Gastrocnemius medialis (tissue), 4 donors: ENCODE measurements around the gene DZIP1L.

Source experiments
- CTCF ChIP-seq, 5 experiments: fragments of 450-650 bp in 3 of 5; fragments of 200-600 bp in 2 of 5; sonication (generic) in 2 of 5; IDR thresholded peaks in 4 of 5; conservative IDR thresholded peaks in 1 of 5; 1 replicate in 4 of 5; 2 replicates in 1 of 5; pipeline ENCODE4 v1.5.1; 2016 to 2019; ENCODE audit warnings: antibody characterized with exemption in 5 of 5, mild to moderate bottlenecking in 3 of 5, moderate library complexity in 3 of 5
- POLR2A ChIP-seq, 2 donors: fragments of 450-650 bp; IDR thresholded peaks; one replicate each; pipeline ENCODE4 v1.6.1; 2017; ENCODE audit warnings: antibody characterized with exemption in 2 of 2, mild to moderate bottlenecking in 2 of 2, moderate library complexity in 2 of 2

DNA sequence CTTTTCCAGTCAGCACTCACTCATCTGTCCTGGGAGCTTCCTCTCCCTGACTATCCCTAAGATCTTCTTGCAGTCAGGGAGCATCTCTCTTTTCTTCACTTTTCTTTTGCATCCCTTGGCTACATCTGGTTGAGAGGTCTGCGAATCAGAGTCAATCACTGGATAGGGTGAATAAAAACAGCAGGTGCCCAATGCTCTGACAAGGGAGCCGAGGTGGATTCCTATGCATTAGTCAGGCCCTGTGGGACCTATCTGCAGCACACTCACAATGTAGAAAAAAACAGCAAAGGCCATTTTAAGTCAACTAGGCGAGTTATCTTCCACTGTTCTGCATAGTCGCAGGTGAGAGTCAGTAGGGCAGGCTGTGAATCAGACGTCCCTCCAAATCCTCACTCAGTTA, 35.5 kb downstream of the DZIP1L start:
- TF ChIP-seq CTCF (IDR thresholded peaks at IDR 0.05 in 4 of 5, conservative IDR thresholded peaks at IDR 0.05 in 1 of 5) = no peak
- no peak for TF ChIP-seq POLR2A (IDR thresholded peaks at IDR 0.05)
